HCT116 (cell line): ENCODE measurements around the gene RC3H2. TPM values are rescaled to one million over a fixed set of nuclear protein-coding genes. Genes with fewer than 3 reads are reported as not detected.

Experiments
- ATAC-seq: fragments of 200-7000 bp; cut with Tn5 transposase; 2 replicates; pipeline ENCODE4 v1.9.1; 2020; ENCODE audit warnings: mild to moderate bottlenecking, moderate library complexity
- BruUV-seq: library from RNA; stranded (reverse); fragments of 400-500 nt; replicated peaks from 2 replicates; lab custom pipeline; 2021; lab: Mats Ljungman, UMichigan
- CTCF ChIA-PET: fragments of 300-600 bp; sonication (Branson Sonifier 250); formaldehyde crosslinking; loops from one replicate; lab custom pipeline; 2021; ENCODE audit warnings: antibody characterized with exemption; lab: Charles Lee
- POLR2A ChIA-PET: fragments of 300-600, 350-600 bp; sonication (Branson Sonifier 250); formaldehyde crosslinking; loops from one replicate; lab custom pipeline; 2021; ENCODE audit warnings: antibody characterized with exemption; lab: Charles Lee
- RAD21 ChIA-PET, 2 experiments: fragments of 300-600 bp; sonication (Branson Sonifier 250); formaldehyde crosslinking; loops; one replicate each; lab custom pipeline; 2023; ENCODE audit warnings: low total read pairs in 2 of 2; ENCODE audit not compliant: uncharacterized antibody in 2 of 2, unreplicated experiment in 2 of 2, low non-redundant PET in 1 of 2; lab: Charles Lee
- DNase-seq: peaks from one replicate; pipeline ENCODE4 v3.0.0-alpha.2; 2010; ENCODE audit warnings: low read depth, low spot score
- H2AFZ ChIP-seq: fragments of 200-600 bp; shearing (Covaris generic), sonication (generic); 2 replicates; pipeline ENCODE4 v1.6.1; 2017; ENCODE audit warnings: low read depth, mixed run types, mixed read lengths, antibody characterized with exemption, low read length; ENCODE audit not compliant: poor library complexity, severe bottlenecking
- H3K27ac ChIP-seq: 2 replicates; pipeline ENCODE4 v1.5.1; 2012; ENCODE audit warnings: low read depth, low read length
- H3K27me3 ChIP-seq: fragments of 200-600 bp; sonication (generic); 2 replicates; pipeline ENCODE4 v1.6.1; 2016; ENCODE audit warnings: mixed run types, low read length, mixed read lengths; ENCODE audit not compliant: insufficient read depth
- H3K36me3 ChIP-seq, 2 experiments: fragments of 200-500 bp in 1 of 2; fragments of 200-600 bp in 1 of 2; sonication (Bioruptor generic) in 1 of 2; sonication (generic) in 1 of 2; 2 replicates each; pipeline versions ENCODE4 v1.5.1 to v1.6.1; 2014 to 2016; ENCODE audit warnings: low read length in 2 of 2, inconsistent platforms in 1 of 2, mixed read lengths in 1 of 2, mixed run types in 1 of 2; ENCODE audit not compliant: insufficient read depth in 2 of 2, control insufficient read depth in 1 of 2
- H3K4me1 ChIP-seq, 2 experiments: fragments of 200-600 bp in 1 of 2; sonication (generic) in 1 of 2; 2 replicates each; pipeline versions ENCODE4 v1.5.1 to v1.6.1; 2012 to 2017; ENCODE audit warnings: low read length in 2 of 2, inconsistent platforms in 1 of 2, mild to moderate bottlenecking in 1 of 2, mixed read lengths in 1 of 2, mixed run types in 1 of 2, moderate library complexity in 1 of 2; ENCODE audit not compliant: insufficient read depth in 2 of 2, control insufficient read depth in 1 of 2
- H3K4me2 ChIP-seq: fragments of 200-600 bp; sonication (generic); 2 replicates; pipeline ENCODE4 v1.6.1; 2017; ENCODE audit warnings: mixed run types, low read length, mixed read lengths
- H3K4me3 ChIP-seq, 2 experiments: fragments of 200-600 bp in 1 of 2; sonication (generic) in 1 of 2; replicated peaks in 1 of 2; 2 replicates each; pipeline ENCODE4 v1.5.1; 2011 to 2016; ENCODE audit warnings: low read length in 2 of 2, control low read depth in 1 of 2, low read depth in 1 of 2, mild to moderate bottlenecking in 1 of 2, mixed read lengths in 1 of 2, mixed run types in 1 of 2
- H3K79me2 ChIP-seq: fragments of 200-600 bp; sonication (generic); 2 replicates; pipeline ENCODE4 v1.6.1; 2017; ENCODE audit warnings: mild to moderate bottlenecking, mixed run types, low read length, moderate library complexity, mixed read lengths; ENCODE audit not compliant: insufficient read depth
- H3K9ac ChIP-seq: fragments of 200-600 bp; sonication (generic); 2 replicates; pipeline ENCODE4 v1.6.1; 2016; ENCODE audit warnings: low read length, mixed read lengths
- H3K9me2 ChIP-seq: fragments of 200-600 bp; sonication (generic), shearing (Covaris generic); 2 replicates; pipeline ENCODE4 v1.6.1; 2017; ENCODE audit warnings: mixed run types, mild to moderate bottlenecking, moderate library complexity; ENCODE audit not compliant: insufficient read depth
- H3K9me3 ChIP-seq, 2 experiments: fragments of 200-500 bp in 1 of 2; fragments of 200-600 bp in 1 of 2; sonication (Bioruptor generic) in 1 of 2; sonication (generic) in 1 of 2; 2 replicates each; pipeline ENCODE4 v1.6.1; 2014 to 2017; ENCODE audit warnings: low read length in 2 of 2, mixed read lengths in 2 of 2, inconsistent platforms in 1 of 2, low read depth in 1 of 2, mild to moderate bottlenecking in 1 of 2, mixed run types in 1 of 2, moderate library complexity in 1 of 2; ENCODE audit not compliant: control insufficient read depth in 1 of 2, insufficient read depth in 1 of 2
- H4K20me1 ChIP-seq: fragments of 200-600 bp; sonication (generic), shearing (Covaris generic); 2 replicates; pipeline ENCODE4 v1.6.1; 2017; ENCODE audit warnings: mixed run types, mild to moderate bottlenecking, moderate library complexity; ENCODE audit not compliant: insufficient read depth
- CEBPB ChIP-seq: IDR thresholded peaks from 2 replicates; pipeline ENCODE4 v1.6.1; 2012; ENCODE audit warnings: low read depth
- EGR1 ChIP-seq: IDR thresholded peaks from 2 replicates; pipeline ENCODE4 v1.6.1; 2012; ENCODE audit warnings: low read depth
- ELF1 ChIP-seq: IDR thresholded peaks from 2 replicates; pipeline ENCODE4 v1.6.1; 2012; ENCODE audit warnings: low read depth, borderline replicate concordance
- EZH2 ChIP-seq: fragments of 200-600 bp; sonication (generic); IDR thresholded peaks from 2 replicates; pipeline ENCODE4 v1.6.1; 2017; ENCODE audit warnings: antibody characterized with exemption, mixed run types
- FOSL1 ChIP-seq: IDR thresholded peaks from 2 replicates; pipeline ENCODE4 v1.6.1; 2012; ENCODE audit warnings: low read depth
- JUND ChIP-seq: IDR thresholded peaks from 2 replicates; pipeline ENCODE4 v1.6.1; 2012
- POLR2A ChIP-seq: IDR thresholded peaks from 2 replicates; pipeline ENCODE4 v1.7.0; 2011; ENCODE audit warnings: borderline replicate concordance; ENCODE audit not compliant: insufficient read depth, insufficient read length; ENCODE audit errors: extremely low read depth
- RAD21 ChIP-seq: IDR thresholded peaks from 2 replicates; pipeline ENCODE4 v1.6.1; 2012; ENCODE audit warnings: low read depth, mild to moderate bottlenecking
- SIN3A ChIP-seq: IDR thresholded peaks from 2 replicates; pipeline ENCODE4 v1.6.1; 2012; ENCODE audit warnings: low read depth
- SP1 ChIP-seq: IDR thresholded peaks from 2 replicates; pipeline ENCODE4 v1.6.1; 2012; ENCODE audit warnings: low read depth
- TCF7L2 ChIP-seq: IDR thresholded peaks from 2 replicates; pipeline ENCODE4 v1.7.0; 2011; ENCODE audit warnings: borderline replicate concordance, inconsistent platforms; ENCODE audit not compliant: insufficient read depth, insufficient read length; ENCODE audit errors: extremely low read depth
- ZBTB33 ChIP-seq: IDR thresholded peaks from 2 replicates; pipeline ENCODE4 v1.6.1; 2011; ENCODE audit warnings: mild to moderate bottlenecking, low read length, moderate library complexity; ENCODE audit not compliant: insufficient replicate concordance; ENCODE audit errors: extremely low read depth
- ZFX ChIP-seq: fragments of 450-650 bp; IDR thresholded peaks from 2 replicates; pipeline ENCODE4 v1.6.1; 2017
- ZNF274 ChIP-seq: fragments of 200-500 bp; sonication (Bioruptor generic); IDR thresholded peaks from 2 replicates; pipeline ENCODE4 v1.6.1; 2014; ENCODE audit warnings: mild to moderate bottlenecking, low read depth, low read length, inconsistent platforms
- intact Hi-C: fragments of 100-400 bp; cut with micrococcal nuclease; formaldehyde crosslinking; loops from 2 replicates; pipeline ENCODE4 v1.10.0; 2022
- total RNA-seq: library from RNA; stranded (reverse); gene quantifications from one replicate; pipeline ENCODE4 v1.2.1, GENCODE V29; 2021; ENCODE audit not compliant: unreplicated experiment

RC3H2 gene
- total RNA-seq, 1 experiment from 2014 or later, result 53.8 TPM

DNA sequence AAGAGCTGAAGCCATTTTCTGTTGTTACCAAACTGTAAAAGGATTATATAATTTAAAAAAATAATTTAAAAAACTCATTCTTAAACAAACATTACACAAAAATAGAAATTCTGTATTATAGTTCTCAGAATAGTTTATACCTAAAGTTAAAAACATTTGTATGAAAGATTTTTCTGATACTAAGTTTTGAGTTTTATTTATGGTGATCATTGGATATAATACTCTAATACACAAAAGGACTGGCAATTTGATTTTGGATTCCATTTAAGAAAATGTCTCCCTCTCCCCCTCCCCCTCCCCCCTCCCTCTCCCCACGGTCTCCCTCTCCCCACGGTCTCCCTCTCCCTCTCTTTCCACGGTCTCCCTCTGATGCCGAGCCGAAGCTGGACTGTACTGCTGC, 39.1 kb downstream of the RC3H2 start:
- POLR2A ChIA-PET, result no interaction called here
- TF ChIP-seq FOSL1 (no peak), SIN3A (no peak), POLR2A (no peak), RAD21 (no peak), ZBTB33 (no peak), ZNF274 (no peak)
- TF ChIP-seq, all 23 proteins: peak for 0
- CTCF ChIA-PET, result no interaction called here

DNA sequence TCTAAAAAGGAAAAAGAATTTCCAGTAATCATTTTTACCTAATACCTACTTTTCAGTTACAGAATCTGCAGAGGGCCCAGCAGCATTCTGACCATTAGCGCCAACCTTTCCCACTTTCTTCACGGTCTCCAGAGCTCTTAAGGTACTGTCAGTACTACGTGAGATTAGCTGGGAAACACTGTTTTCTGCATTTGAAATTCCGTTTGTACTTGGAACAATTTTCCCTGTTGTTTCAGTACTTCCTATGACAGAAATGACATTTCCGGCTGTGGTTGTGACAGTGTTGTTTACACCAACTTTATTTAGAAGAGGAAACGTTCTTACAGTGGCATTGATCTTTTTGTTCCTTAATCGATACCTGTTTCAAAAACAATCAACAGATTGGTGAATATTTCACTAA, 39.9 kb downstream of the RC3H2 start:
- no peak overlapping the region for H3K27ac ChIP-seq
- no peaks in the 10 kb centered on the region for H3K9me3 ChIP-seq
- ATAC-seq (no peak), DNase-seq (no peak)
- intact Hi-C loops, result no loop called here
- no peaks in the 10 kb centered on the region for H3K9me2 ChIP-seq
- no peaks in the 10 kb centered on the region for H3K27me3 ChIP-seq
- H2AFZ ChIP-seq, result no peak overlapping the region
- RAD21 ChIA-PET, result no interaction called here
- H3K4me1 ChIP-seq, result no peaks in the 10 kb centered on the region
- H3K4me3 ChIP-seq, result no peak overlapping the region
- H3K4me2 ChIP-seq, result no peak overlapping the region
- no peaks in the 10 kb centered on the region for H4K20me1 ChIP-seq
- BruUV-seq, result no TSS peak
- CTCF ChIA-PET, result no interaction called here
- no peaks in the 10 kb centered on the region for H3K79me2 ChIP-seq
- H3K9ac ChIP-seq, result no peak overlapping the region
- POLR2A ChIA-PET, result no interaction called here
- peaks cover 7 to 8% of the 10 kb centered on the region in 2 experiments; a peak in 3 of 4 replicates for H3K36me3 ChIP-seq
- TF ChIP-seq ELF1, result no peak
- TF ChIP-seq ZFX, result no peak
- no peak for TF ChIP-seq TCF7L2
- TF ChIP-seq CEBPB, result no peak
- TF ChIP-seq SIN3A, result no peak
- TF ChIP-seq ZNF274, result no peak
- no peak for TF ChIP-seq JUND
- no peak for TF ChIP-seq EGR1
- no peak for TF ChIP-seq ZBTB33
- no peak for TF ChIP-seq EZH2
- no peak for TF ChIP-seq SP1

More for the DNA sequence above, 39.1 kb downstream of the RC3H2 start:
- no peak overlapping the region for H2AFZ ChIP-seq
- H3K27ac ChIP-seq, result no peak overlapping the region
- no peak overlapping the region for H3K4me3 ChIP-seq
- no TSS peak for BruUV-seq
- H3K27me3 ChIP-seq, result no peaks in the 10 kb centered on the region
- H3K4me1 ChIP-seq, result no peaks in the 10 kb centered on the region
- peaks cover 3 to 7% of the 10 kb centered on the region in 2 experiments; a peak in 3 of 4 replicates for H3K36me3 ChIP-seq
- DNase-seq, result no peak
- RAD21 ChIA-PET, result no interaction called here
- H4K20me1 ChIP-seq, result no peaks in the 10 kb centered on the region
- H3K9me3 ChIP-seq, result no peaks in the 10 kb centered on the region
- no peak for ATAC-seq
- intact Hi-C loops, result no loop called here
- no peaks in the 10 kb centered on the region for H3K79me2 ChIP-seq
- H3K9me2 ChIP-seq, result no peaks in the 10 kb centered on the region
- H3K4me2 ChIP-seq, result no peak overlapping the region
- H3K9ac ChIP-seq, result no peak overlapping the region
